ENCODE results near the gene PDZK1IP1.

The PDZK1IP1 gene

DNA sequence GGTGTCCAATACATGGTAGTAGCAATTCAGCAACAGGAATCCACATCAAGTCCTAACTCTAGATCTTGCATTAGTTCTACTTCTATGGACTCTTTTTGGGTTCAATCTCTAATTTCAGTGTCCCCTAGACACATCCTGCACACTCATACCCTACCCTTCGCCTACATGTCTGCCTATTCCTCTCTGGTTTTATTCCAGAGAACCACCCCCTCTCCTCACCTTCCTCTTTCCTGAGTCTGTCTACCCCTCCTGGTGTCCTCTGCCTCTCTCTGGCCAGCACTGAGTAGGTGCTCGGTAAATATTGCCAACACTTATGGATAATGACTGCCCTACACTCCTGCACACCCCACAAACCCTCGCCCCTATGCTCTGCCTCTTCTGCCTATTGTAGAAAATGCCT, 32.6 kb upstream of the PDZK1IP1 start:
- no peak overlapping the region for H3K4me3 ChIP-seq (ENCODE audit: low read length, poor library complexity, severe bottlenecking)
- no peaks in the 10 kb centered on the region for H4K20me1 ChIP-seq (ENCODE audit: insufficient read depth, low read length, poor library complexity, severe bottlenecking)
- H3K4me2 ChIP-seq (ENCODE audit: low read depth, low read length, poor library complexity, severe bottlenecking), result no peak overlapping the region
- no peaks in the 10 kb centered on the region for H3K9me2 ChIP-seq (replicated peaks; ENCODE audit: low read depth, low read length)
- no peaks in the 10 kb centered on the region for H3K79me2 ChIP-seq (ENCODE audit: insufficient read depth, low read length)
- no peaks in the 10 kb centered on the region for H3F3A ChIP-seq (ENCODE audit: low read depth)
- no peaks in the 10 kb centered on the region for H3K9me3 ChIP-seq (ENCODE audit: insufficient read depth, low read depth, low read length)
- no peak overlapping the region for H3K9ac ChIP-seq (ENCODE audit: low read depth, low read length, poor library complexity, severe bottlenecking)
- TF ChIP-seq EZH2phosphoT487 (IDR thresholded peaks at IDR 0.05; ENCODE audit: borderline replicate concordance), result no peak
- TF ChIP-seq, protein P1, sequence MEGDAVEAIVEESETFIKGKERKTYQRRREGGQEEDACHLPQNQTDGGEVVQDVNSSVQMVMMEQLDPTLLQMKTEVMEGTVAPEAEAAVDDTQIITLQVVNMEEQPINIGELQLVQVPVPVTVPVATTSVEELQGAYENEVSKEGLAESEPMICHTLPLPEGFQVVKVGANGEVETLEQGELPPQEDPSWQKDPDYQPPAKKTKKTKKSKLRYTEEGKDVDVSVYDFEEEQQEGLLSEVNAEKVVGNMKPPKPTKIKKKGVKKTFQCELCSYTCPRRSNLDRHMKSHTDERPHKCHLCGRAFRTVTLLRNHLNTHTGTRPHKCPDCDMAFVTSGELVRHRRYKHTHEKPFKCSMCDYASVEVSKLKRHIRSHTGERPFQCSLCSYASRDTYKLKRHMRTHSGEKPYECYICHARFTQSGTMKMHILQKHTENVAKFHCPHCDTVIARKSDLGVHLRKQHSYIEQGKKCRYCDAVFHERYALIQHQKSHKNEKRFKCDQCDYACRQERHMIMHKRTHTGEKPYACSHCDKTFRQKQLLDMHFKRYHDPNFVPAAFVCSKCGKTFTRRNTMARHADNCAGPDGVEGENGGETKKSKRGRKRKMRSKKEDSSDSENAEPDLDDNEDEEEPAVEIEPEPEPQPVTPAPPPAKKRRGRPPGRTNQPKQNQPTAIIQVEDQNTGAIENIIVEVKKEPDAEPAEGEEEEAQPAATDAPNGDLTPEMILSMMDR (conservative IDR thresholded peaks at IDR 0.05; ENCODE audit: low read length), result no peak
- no peaks in the 10 kb centered on the region for H3K4me1 ChIP-seq (ENCODE audit: insufficient read depth, low read length, poor library complexity, severe bottlenecking)
- H3K27me3 ChIP-seq (ENCODE audit: insufficient read depth, low read length, poor library complexity, severe bottlenecking), result no peaks in the 10 kb centered on the region
- no peaks in the 10 kb centered on the region for H3K36me3 ChIP-seq (ENCODE audit: insufficient read depth, low read length)
- no peak overlapping the region for H2AFZ ChIP-seq (ENCODE audit: low read length)

DNA sequence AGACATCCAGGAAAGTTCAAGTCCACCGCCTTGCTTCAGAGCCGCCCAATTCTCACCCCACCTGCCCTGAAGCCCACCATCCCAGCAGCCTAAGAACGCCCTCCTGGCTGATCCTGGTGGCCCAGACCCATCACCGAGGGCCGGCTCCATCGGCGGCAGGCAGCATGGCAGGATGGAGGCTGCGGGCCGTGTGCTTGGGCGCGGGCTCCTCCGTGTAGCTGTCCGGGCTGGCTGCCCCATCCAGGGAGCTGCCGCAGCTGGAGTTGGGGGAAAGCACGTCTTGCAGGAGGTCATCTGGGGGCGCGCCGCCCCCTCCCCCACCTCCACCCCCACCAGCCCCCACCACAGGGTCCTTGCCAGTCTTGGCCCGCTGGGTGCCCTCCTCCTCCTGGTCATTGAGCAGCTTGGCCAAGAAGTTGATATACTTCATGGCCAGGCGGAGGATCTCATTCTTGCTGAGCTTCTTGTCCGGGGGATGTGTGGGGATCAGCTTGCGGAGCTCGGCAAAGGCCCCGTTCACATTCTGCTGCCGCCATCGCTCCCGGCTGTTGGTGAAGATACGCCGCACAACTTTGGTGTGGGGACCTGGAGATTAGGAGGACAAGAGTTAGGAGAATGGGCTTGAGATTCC, 29.9 kb upstream of the PDZK1IP1 start:
- no peak overlapping the region for H3K9ac ChIP-seq (ENCODE audit: low read depth, low read length, poor library complexity, severe bottlenecking)
- no peaks in the 10 kb centered on the region for H4K20me1 ChIP-seq (ENCODE audit: insufficient read depth, low read length, poor library complexity, severe bottlenecking)
- H3K9me2 ChIP-seq (replicated peaks; ENCODE audit: low read depth, low read length), result no peaks in the 10 kb centered on the region
- no peaks in the 10 kb centered on the region for H3K4me1 ChIP-seq (ENCODE audit: insufficient read depth, low read length, poor library complexity, severe bottlenecking)
- H3K9me3 ChIP-seq (ENCODE audit: insufficient read depth, low read depth, low read length), result no peaks in the 10 kb centered on the region
- H3K27me3 ChIP-seq (ENCODE audit: insufficient read depth, low read length, poor library complexity, severe bottlenecking), result no peaks in the 10 kb centered on the region
- H3F3A ChIP-seq (ENCODE audit: low read depth), result no peaks in the 10 kb centered on the region
- H3K79me2 ChIP-seq (ENCODE audit: insufficient read depth, low read length), result no peaks in the 10 kb centered on the region
- H3K36me3 ChIP-seq (ENCODE audit: insufficient read depth, low read length), result no peaks in the 10 kb centered on the region
- H3K4me3 ChIP-seq (ENCODE audit: low read length, poor library complexity, severe bottlenecking), result no peak overlapping the region
- no peak overlapping the region for H2AFZ ChIP-seq (ENCODE audit: low read length)
- no peak overlapping the region for H3K4me2 ChIP-seq (ENCODE audit: low read depth, low read length, poor library complexity, severe bottlenecking)
- TF ChIP-seq, protein P1 (conservative IDR thresholded peaks at IDR 0.05; ENCODE audit: low read length), result no peak

DNA sequence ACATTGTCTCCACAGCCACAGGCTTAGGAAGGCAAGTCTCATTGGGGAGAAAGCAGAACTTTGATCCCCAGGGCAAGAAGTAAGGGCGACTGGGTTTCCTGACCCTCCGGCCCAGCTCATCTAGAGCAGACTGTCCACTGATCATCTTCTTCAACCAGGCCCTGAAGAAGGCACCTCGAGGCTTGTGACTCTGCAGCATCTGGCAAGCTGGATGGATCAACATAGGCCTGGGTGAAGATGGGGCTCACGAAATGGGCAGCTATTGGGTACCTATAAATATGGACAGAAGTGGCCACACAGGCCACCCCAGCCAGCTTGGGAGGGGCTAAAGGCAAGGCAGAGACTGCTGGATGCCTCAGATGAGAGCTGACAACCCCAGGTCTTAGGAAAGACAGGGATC, 29.2 kb upstream of the PDZK1IP1 start:
- no peaks in the 10 kb centered on the region for H3K36me3 ChIP-seq (ENCODE audit: insufficient read depth, low read length)
- no peaks in the 10 kb centered on the region for H3K79me2 ChIP-seq (ENCODE audit: insufficient read depth, low read length)
- no peaks in the 10 kb centered on the region for H3K27me3 ChIP-seq (ENCODE audit: insufficient read depth, low read length, poor library complexity, severe bottlenecking)
- no peak overlapping the region for H3K4me3 ChIP-seq (ENCODE audit: low read length, poor library complexity, severe bottlenecking)
- no peaks in the 10 kb centered on the region for H3K9me3 ChIP-seq (ENCODE audit: insufficient read depth, low read depth, low read length)
- no peak overlapping the region for H3K9ac ChIP-seq (ENCODE audit: low read depth, low read length, poor library complexity, severe bottlenecking)
- H2AFZ ChIP-seq (ENCODE audit: low read length), result no peak overlapping the region
- TF ChIP-seq, protein P1 (conservative IDR thresholded peaks at IDR 0.05; ENCODE audit: low read length), result no peak
- no peak for TF ChIP-seq EZH2phosphoT487 (IDR thresholded peaks at IDR 0.05; ENCODE audit: borderline replicate concordance)
- H3F3A ChIP-seq (ENCODE audit: low read depth), result no peaks in the 10 kb centered on the region
- no peaks in the 10 kb centered on the region for H3K9me2 ChIP-seq (replicated peaks; ENCODE audit: low read depth, low read length)
- H3K4me1 ChIP-seq (ENCODE audit: insufficient read depth, low read length, poor library complexity, severe bottlenecking), result no peaks in the 10 kb centered on the region
- H3K4me2 ChIP-seq (ENCODE audit: low read depth, low read length, poor library complexity, severe bottlenecking), result no peak overlapping the region
- H4K20me1 ChIP-seq (ENCODE audit: insufficient read depth, low read length, poor library complexity, severe bottlenecking), result no peaks in the 10 kb centered on the region
